KBM-7 (cell line): ENCODE data around the gene CTDSPL.
"Not testable (repeated sequence)": the region's sequence is repeated elsewhere in the genome, so short reads cannot be mapped to it uniquely, and the experiment has no call there.

ENCODE experiments used
- DNase-seq: peaks from one replicate; pipeline ENCODE4 v3.0.0-alpha.2; 2015
- in situ Hi-C: fragments of 300-500 bp; cut with MboI; formaldehyde crosslinking; loops from 2 replicates; pipeline ENCODE4 v1.14.3; 2020; ENCODE audit warnings: low sequenced_read_pairs, low pct_unique_long_range_greater_than_20kb, mixed read lengths

CTDSPL gene

GRCh38 chr3:38018296-38019266, 156.9 kb downstream of the CTDSPL start:
- in situ Hi-C loops: no loop called here
- no peak for DNase-seq

GRCh38 chr3:38019658-38020341, 158.1 kb downstream of the CTDSPL start:
- in situ Hi-C loops: no loop called here
- DNase-seq: no peak

- DNase-seq: no peak
- in situ Hi-C loops: no loop called here
Measured at GRCh38 chr3:38020342-38020726, 158.7 kb downstream of the CTDSPL start.

GRCh38 chr3:38021196-38021595, 159.5 kb downstream of the CTDSPL start:
- in situ Hi-C loops: no loop called here
- DNase-seq: no peak

- no peak for DNase-seq
- in situ Hi-C loops: no loop called here
Measured at GRCh38 chr3:38022301-38022700, 160.6 kb downstream of the CTDSPL start.

DNA sequence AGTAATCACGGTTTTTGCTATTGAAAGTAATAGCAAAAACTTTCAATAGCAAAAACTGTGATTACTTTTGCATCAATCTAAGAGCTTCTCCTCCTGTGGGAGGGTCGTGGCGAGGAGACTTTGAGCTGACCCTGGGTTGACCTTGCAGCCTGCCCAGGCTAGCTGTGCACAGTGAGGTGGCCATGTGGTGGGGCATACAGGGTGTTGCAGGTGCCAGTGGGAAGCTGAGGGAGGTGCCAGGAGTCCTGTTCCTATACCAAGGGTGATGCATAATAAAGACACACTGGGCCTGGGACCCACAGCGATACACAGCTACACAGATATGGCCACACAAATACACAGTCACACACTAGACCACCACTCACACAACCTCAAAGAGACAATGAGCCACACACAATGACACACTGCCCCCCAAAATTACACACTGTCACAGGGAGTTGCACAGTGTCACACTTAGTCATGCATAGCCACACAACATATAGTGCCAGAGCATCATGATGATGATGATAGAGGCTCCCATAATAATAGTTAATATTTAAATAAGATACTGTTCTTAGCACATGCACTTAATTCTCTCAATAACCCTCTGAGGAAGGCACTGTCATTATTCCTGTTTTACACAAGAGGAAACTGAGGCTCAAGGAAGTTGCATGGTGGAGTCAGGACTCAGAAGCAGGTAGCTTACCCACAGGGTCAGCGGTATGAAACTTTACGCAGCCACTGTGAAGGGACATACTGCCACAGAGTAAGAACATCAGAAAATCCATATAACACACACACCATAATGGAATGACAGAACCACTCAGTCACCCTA, 161.4 kb downstream of the CTDSPL start:
- in situ Hi-C loops: no loop called here
- no peak for DNase-seq

- in situ Hi-C loops: no loop called here
- no peak for DNase-seq
Measured at GRCh38 chr3:38026856-38027255, 165.2 kb downstream of the CTDSPL start.

DNA sequence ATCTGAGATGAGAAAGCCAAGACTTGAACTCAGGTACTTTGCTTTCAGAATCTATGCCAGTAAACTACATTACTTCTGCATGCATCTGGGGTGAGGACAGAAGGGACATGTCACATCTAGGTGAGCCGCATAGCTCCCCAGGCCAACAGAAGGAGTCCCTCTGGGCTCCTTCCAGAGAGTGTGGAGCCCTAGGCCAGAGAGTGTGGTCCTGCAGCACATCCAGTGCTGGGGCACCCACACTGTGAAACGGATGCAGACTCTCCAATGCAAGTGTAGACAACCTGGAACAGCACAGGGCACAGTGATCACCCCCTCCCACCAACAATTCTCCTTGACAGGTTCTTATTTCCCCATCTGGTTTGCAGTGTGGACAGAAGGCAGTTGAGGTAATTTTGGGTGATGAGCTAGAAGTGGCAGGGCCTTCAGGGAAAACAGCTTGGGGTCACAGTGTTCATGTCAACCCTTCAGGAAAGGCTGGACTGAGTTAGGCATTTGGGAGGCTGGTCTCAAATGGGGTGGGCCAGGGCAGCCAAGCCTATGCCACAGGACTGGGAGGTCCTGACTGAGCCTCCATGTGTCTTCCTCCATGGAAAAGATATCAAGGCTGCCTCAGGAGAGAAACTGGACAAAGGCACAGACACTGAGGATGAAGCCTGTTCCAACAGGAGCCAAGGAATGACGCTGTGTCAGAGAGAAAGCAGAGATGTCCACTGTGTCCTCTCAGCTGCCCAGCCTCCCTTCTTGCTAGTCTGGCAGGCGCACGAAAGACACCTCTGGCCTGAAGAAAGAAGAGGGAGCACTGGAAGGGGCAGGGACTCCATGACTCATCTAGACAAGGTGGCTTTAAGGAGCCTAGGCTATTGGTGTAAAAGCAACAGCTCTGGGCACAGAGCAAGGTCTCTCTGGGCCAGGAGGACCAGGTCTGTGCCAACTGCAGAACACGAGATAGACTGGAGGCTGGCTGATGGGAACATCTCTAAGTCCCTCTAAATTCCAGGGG, 166.1 kb downstream of the CTDSPL start:
- in situ Hi-C loops: no loop called here
- DNase-seq: no peak

DNA sequence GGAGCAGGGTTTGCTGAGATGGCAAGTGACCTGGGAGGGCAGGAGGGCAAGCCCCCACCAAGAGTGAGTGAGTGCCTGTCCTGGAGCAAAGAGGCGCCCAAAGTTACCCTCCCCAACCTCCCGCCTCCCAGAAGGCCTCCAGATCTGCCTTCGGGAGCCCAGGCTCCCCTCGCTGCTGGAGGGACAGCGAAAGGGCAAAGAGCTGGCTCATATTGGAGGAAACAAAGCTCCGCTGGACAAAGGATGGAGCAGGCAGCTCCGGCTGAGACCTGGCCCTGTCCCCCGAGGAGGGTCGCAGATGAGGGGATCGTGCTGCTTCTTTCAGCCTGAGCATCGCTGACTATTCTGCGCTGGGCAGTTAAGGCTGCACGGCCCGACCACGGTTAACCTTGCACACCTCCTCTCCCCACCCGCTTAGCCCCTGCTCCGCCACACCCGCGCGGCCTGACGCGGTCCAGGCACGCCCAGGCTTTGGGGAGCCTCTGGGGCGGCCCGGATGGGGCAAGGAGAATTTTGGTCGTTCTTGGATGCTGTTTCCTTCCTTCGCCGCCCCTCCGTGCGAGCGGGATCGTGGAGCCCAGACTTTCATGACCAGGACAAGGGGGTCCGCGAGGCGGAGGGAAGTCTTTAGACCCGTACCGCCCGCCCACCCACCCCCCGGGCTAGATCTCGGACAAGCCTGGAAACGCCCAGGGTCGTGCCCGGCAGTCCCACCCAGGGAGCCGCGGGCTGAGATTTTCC, 167.1 kb downstream of the CTDSPL start:
- no peak for DNase-seq
- in situ Hi-C loops: no loop called here

DNA sequence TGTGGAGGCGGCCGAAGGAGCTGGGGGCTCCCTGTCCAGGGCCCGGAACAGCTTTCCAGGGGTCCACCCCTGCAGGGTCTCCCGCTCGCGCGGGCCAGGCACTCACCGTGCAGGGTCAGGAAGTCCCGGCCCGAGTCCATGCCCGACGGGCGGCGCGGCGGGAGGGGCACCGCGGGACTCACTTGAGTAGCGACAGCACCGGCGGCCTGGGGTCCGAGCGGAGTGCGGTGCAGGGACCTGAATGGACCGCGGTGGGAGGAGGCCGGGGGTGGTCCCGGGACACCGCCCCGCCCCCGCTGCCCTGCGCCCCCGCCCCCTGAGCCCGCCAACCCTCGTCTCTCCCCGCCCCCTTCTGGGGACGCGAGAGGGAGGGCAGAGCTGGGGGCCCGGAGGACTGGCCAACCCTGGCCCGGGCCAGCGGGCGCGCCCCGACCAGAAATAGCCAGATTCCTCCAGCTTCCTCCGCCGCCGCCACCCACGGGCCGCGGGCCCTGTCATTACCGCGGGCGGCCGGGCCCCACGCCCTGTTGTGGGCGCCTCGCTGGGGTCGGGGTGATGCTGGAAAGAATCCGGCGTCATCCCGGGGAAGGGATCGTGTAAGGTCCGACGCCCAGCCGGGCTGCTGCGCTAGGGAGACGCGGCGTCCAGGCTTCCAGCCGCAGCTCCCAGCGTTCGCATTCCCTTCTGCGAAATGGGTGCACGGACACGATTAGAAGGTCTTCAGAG, 167.9 kb downstream of the CTDSPL start, which contains the start of gene PLCD1:
PLCD1 (minus strand) TSS at position 243 of the 726 bp plus-strand sequence; CDS start at position 140, 103 bp downstream.
- no peak for DNase-seq
- in situ Hi-C loops: no loop called here

- in situ Hi-C loops: no loop called here
- no peak for DNase-seq
Measured at GRCh38 chr3:38030126-38031021, 168.7 kb downstream of the CTDSPL start.

DNA sequence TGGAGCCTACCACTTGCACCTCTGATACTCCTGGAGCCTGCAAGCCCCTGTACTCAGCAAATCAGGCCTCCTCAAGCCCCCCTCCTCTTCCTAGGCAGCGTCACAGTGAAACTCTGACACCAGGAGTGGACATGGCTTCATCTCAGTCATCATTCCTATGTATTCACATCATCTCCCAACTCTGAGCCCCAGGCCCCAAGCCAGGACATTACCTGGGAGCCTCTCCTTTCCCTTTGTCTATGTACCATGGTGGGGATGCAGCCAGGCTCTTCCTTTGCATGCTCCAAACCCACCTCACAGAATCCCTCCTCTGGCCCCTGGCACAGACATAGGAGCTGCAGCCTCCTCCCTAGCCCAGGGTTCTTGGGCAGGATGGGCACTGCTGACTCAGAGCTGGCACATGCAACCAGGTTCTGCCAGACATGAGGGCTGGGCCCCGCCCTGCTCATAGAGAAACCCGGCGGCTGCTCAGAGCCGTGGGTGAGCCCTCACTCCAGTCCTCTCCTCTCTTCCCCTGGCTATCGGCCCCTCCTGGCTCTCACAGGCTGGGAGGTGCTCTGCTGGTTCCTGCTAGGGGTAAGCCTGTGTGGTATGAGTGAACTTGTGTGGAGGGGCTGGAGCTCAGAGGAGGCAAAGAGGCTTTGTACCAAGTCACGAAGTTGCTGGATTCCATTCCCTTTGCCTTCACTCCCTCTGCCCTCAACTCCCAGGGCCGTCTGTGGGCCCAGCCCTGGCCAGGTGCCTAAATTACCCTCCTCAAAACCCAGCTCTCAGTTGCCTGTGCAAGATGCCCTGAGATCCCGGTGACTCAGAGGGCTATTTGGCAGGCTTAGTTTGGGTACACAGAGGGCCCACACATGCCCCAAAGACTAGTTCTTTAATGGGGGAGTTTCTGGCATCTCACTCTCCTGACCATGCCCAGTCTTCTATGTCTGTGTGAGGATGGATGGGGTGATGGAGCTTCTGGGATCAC, 169.6 kb downstream of the CTDSPL start:
- in situ Hi-C loops: no loop called here
- no peak for DNase-seq

DNA sequence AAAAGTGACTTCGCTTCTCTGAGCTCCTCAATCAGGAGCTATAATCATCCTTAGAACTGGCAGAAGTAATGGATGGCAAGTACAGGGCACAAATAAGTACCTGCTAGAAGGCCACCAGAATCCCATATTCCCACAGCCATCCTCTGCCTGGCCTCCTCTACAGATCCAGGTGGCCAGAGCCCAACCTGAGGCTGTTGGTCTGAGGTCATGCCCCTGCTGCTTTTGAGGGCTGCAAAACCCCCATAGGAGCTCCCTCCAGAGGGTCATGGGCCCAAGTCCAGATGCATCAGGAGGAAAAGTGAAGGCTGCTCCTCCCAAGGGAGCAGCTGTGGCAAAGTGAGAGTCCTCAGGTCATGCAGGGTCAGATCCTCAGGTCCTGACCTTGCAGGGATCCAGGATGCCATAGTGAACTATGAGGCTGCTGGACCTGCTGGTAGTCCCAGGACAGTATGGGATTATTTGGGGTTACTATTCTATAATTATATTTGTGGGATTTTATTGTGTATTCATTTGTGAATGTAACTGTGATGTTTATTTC, 170.7 kb downstream of the CTDSPL start:
- in situ Hi-C loops: no loop called here
- DNase-seq: no peak

- DNase-seq, in situ Hi-C loops: not testable (repeated sequence)
Measured at GRCh38 chr3:38033586-38033985, 171.9 kb downstream of the CTDSPL start.
